DOHH2 (cell line): ENCODE results near the gene AKAP1.

Experiments
- H3F3A ChIP-seq: fragments of 200-600 bp; sonication (generic), shearing (Covaris generic); 2 replicates; pipeline ENCODE4 v1.6.0; 2016; ENCODE audit warnings: antibody characterized with exemption, mild to moderate bottlenecking; ENCODE audit not compliant: control insufficient read depth, insufficient read depth
- H3K27ac ChIP-seq: fragments of 200-600 bp; sonication (generic); 2 replicates; pipeline ENCODE4 v1.5.1; 2014; ENCODE audit warnings: low read depth, mild to moderate bottlenecking, low read length, moderate library complexity
- H3K27me3 ChIP-seq: fragments of 200-600 bp; sonication (generic); 2 replicates; pipeline ENCODE4 v1.6.1; 2014; ENCODE audit warnings: mild to moderate bottlenecking, low read length, mixed read lengths; ENCODE audit not compliant: control insufficient read depth
- H3K36me3 ChIP-seq: fragments of 200-600 bp; sonication (generic); 2 replicates; pipeline ENCODE4 v1.6.1; 2014; ENCODE audit warnings: mild to moderate bottlenecking, low read length, moderate library complexity, mixed read lengths; ENCODE audit not compliant: control insufficient read depth
- H3K4me1 ChIP-seq: fragments of 200-600 bp; sonication (generic); 2 replicates; pipeline ENCODE4 v1.6.1; 2014; ENCODE audit warnings: mild to moderate bottlenecking, low read length, mixed read lengths; ENCODE audit not compliant: control insufficient read depth
- H3K4me2 ChIP-seq: fragments of 200-600 bp; sonication (generic); 2 replicates; pipeline ENCODE4 v1.6.0; 2014; ENCODE audit warnings: mild to moderate bottlenecking, low read length, moderate library complexity
- H3K4me3 ChIP-seq: fragments of 200-600 bp; sonication (generic); 2 replicates; pipeline ENCODE4 v1.5.1; 2014; ENCODE audit warnings: mild to moderate bottlenecking, low read length, mixed read lengths
- H3K79me2 ChIP-seq: fragments of 200-600 bp; sonication (generic); 2 replicates; pipeline ENCODE4 v1.6.1; 2014; ENCODE audit warnings: mild to moderate bottlenecking, low read length, mixed read lengths; ENCODE audit not compliant: control insufficient read depth
- H3K9me2 ChIP-seq: fragments of 200-600 bp; sonication (generic); replicated peaks from 2 replicates; pipeline ENCODE4 v1.6.1; 2014; ENCODE audit warnings: mild to moderate bottlenecking, low read length, mixed read lengths; ENCODE audit not compliant: control insufficient read depth
- H3K9me3 ChIP-seq: fragments of 200-600 bp; sonication (generic); 2 replicates; pipeline ENCODE4 v1.6.1; 2014; ENCODE audit warnings: antibody characterized with exemption, low read length, mixed read lengths; ENCODE audit not compliant: control insufficient read depth, insufficient read depth
- H4K20me1 ChIP-seq: fragments of 200-600 bp; sonication (generic); 2 replicates; pipeline ENCODE4 v1.6.0; 2014; ENCODE audit warnings: low read depth, mild to moderate bottlenecking, antibody characterized with exemption, low read length, moderate library complexity; ENCODE audit not compliant: control insufficient read depth, insufficient read depth
- EZH2phosphoT487 ChIP-seq: fragments of 200-600 bp; sonication (generic); IDR thresholded peaks from 2 replicates; pipeline ENCODE4 v1.6.1; 2017; ENCODE audit warnings: borderline replicate concordance, mild to moderate bottlenecking, antibody characterized with exemption, low read length, moderate library complexity, mixed read lengths
- TF ChIP-seq, protein P1 (sequence below): fragments of 200-600 bp; sonication (generic); IDR thresholded peaks from one replicate; pipeline ENCODE4 v1.5.1; 2014; ENCODE audit warnings: antibody characterized with exemption, mild to moderate bottlenecking, low read depth, low read length; ENCODE audit not compliant: poor library complexity, severe bottlenecking

Gene AKAP1

DNA sequence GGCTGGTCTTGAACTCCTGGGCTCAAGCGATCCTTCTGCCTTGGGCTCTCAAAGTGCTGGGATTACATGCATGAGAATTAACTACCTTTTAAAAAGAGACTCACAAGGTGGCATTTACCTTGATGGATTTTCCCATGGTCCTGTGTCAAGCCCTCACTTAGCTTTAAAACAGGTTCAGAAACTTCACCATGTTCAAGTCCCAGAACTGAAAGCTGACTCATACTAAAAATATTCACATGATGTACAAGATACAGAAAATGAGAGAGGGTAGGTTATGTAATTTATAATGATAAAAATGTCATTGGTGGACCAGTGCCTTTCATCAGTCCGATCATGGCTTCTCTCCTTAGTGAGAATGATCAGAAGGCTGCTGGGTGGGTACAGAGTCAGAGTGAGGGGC is 4.3 kb upstream of the AKAP1 start:
- Histone ChIP-seq H3K79me2 (peaks cover 12% of the 10 kb centered on the region), H3K27ac (no peak overlapping the region), H3K9me3 (no peaks in the 10 kb centered on the region), H3K9me2 (no peaks in the 10 kb centered on the region), H3K36me3 (peaks cover 4% of the 10 kb centered on the region; the same call in 1 of the 2 replicates), H3K4me1 (peaks cover 5% of the 10 kb centered on the region; the same call in 1 of the 2 replicates), H4K20me1 (no peaks in the 10 kb centered on the region), H3K27me3 (no peaks in the 10 kb centered on the region), H3K4me3 (no peak overlapping the region), H3F3A (no peaks in the 10 kb centered on the region; the same call in 1 of the 2 replicates), H3K4me2 (no peak overlapping the region)
- TF ChIP-seq, protein P1, sequence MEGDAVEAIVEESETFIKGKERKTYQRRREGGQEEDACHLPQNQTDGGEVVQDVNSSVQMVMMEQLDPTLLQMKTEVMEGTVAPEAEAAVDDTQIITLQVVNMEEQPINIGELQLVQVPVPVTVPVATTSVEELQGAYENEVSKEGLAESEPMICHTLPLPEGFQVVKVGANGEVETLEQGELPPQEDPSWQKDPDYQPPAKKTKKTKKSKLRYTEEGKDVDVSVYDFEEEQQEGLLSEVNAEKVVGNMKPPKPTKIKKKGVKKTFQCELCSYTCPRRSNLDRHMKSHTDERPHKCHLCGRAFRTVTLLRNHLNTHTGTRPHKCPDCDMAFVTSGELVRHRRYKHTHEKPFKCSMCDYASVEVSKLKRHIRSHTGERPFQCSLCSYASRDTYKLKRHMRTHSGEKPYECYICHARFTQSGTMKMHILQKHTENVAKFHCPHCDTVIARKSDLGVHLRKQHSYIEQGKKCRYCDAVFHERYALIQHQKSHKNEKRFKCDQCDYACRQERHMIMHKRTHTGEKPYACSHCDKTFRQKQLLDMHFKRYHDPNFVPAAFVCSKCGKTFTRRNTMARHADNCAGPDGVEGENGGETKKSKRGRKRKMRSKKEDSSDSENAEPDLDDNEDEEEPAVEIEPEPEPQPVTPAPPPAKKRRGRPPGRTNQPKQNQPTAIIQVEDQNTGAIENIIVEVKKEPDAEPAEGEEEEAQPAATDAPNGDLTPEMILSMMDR: no peak
- no peak for TF ChIP-seq EZH2phosphoT487

DNA sequence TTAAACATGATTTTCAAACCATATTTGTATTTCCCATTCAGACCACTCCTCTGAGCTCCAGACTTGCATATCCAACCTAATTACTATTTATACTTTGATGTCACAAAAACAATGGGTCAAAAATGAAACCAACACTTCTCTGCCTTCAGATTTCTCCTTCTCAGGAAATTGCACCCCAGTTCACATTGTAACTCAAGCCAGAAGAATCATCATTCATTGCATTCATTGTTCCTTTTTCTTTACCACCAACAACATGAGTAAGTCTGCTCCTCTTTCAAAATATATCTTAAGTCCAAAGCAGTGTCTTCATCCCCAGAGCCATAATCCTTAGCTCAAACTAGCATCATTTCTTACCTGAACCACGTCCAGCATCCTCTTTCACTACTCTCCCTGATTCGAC is 2.6 kb upstream of the AKAP1 start:
- Histone ChIP-seq H3K4me2 (no peak overlapping the region), H3K79me2 (peaks cover 29% of the 10 kb centered on the region), H3K4me1 (peaks cover 17% of the 10 kb centered on the region), H4K20me1 (peaks cover 8% of the 10 kb centered on the region), H3K27ac (no peak overlapping the region), H3K36me3 (peaks cover 14% of the 10 kb centered on the region), H3K9me3 (no peaks in the 10 kb centered on the region), H3K9me2 (no peaks in the 10 kb centered on the region), H3F3A (no peaks in the 10 kb centered on the region; the same call in 1 of the 2 replicates), H3K27me3 (no peaks in the 10 kb centered on the region), H3K4me3 (no peak overlapping the region)
- TF ChIP-seq, protein P1: no peak
- TF ChIP-seq EZH2phosphoT487: no peak

DNA sequence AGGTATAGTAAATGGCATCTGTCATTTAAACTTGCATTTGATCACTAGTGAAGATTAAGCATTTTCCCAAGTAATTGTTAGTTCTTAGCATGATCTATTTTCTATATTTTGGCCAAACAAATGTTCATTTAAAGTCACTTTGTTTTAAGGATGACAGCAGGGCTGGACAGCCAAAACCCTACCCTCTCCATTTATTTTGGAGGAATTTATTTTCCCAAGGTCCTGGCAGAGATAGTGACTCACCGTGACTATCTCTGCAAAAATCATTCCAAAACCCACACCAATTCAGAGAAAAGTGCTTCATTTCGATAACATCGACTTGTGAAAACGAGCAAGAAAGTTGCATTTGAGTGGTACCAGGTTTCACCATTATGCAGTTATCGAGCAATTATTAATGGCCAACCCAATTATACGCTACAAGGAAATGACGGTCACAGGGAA is 665 bp upstream of the AKAP1 start:
- Histone ChIP-seq H3K9me3 (no peaks in the 10 kb centered on the region), H3F3A (no peaks in the 10 kb centered on the region; the same call in 1 of the 2 replicates), H3K27me3 (no peaks in the 10 kb centered on the region), H3K27ac (peak overlapping the region; percentile 49), H3K9me2 (no peaks in the 10 kb centered on the region), H3K4me2 (peak overlapping the region; percentile 90), H3K4me3 (peak overlapping the region; percentile 95), H3K4me1 (peaks cover 31% of the 10 kb centered on the region), H3K79me2 (peaks cover 48% of the 10 kb centered on the region), H3K36me3 (peaks cover 20% of the 10 kb centered on the region), H4K20me1 (peaks cover 16% of the 10 kb centered on the region)
- TF ChIP-seq EZH2phosphoT487: no peak
- TF ChIP-seq, protein P1: no peak
